ENCODE results near the gene LRRC75A.
"Not testable (repeated sequence)": the region's sequence is repeated elsewhere in the genome, so short reads cannot be mapped to it uniquely, and the experiment has no call there.

Gene LRRC75A

GRCh38 chr17:16403847-16404246 is 88.1 kb downstream of the LRRC75A start:
- DNase-seq (ENCODE audit: low read depth, low spot score), result not testable (repeated sequence)

DNA sequence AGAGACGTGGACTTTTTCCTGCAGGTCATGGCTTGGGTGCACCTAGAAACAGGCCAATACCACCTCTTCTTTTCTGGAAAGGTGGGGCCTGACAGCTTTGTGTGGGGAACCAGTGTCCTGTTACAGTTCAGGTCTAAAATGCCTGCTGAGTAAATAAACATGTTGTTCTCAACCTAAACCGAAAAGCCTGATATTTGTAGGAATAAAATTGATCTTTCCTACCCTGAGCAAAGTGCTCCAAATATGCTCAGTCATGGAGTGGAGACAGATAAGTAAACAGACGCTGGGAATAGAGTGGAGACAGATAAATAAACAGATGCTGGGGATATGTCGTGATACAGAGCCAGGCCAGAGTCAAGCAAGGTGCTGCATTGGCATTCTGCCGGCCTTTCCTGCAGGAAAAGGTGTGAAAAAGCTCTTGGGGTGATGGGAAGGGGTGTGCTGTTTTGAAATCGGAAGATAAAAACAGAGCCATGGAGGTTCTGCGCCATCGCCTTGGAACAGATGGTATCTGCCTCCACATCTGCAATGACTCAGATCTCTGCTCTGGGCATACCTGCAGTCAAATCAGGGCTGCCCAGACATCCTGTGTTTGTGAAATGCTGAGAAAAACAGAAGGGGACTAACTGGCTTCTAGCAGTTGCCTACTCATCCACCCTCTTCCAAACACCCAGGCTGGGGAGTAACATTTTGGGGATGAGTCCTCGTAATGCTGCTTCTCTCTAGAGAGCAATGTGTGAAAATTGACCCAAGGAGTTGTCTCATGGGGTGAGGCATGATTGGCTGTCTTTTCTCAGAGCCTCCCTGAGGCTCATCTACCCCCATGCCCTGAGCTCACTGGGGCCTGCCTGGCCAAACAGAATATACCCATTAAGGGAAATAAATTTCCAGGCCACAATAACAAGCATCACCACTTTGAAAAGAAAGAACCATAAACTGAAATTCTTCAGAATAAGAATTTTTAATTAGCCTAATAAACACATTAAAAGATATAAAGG is 93.4 kb downstream of the LRRC75A start:
- no peak for DNase-seq (ENCODE audit: low read depth, low spot score)

DNA sequence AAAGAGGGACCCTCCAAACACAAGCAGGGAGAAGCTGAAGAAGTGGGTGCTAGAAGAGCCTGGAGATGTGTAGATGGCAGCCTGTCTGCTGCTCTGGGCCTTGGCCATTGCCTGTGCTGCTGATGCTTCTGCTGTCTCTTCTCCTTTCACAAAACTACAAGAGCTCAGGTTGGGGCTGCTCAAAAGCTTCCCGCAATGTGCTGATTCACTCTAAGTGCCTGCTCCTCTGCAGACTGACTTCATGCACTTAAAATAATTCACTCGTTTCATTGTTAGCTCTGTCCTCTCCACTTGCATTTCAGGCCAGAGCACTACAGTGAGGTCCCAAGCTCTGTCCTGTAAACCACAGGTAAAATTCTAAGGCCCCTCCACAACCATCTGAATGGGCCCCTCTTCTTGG is 95.3 kb downstream of the LRRC75A start:
- not testable (repeated sequence) for DNase-seq (ENCODE audit: low read depth, low spot score)

DNA sequence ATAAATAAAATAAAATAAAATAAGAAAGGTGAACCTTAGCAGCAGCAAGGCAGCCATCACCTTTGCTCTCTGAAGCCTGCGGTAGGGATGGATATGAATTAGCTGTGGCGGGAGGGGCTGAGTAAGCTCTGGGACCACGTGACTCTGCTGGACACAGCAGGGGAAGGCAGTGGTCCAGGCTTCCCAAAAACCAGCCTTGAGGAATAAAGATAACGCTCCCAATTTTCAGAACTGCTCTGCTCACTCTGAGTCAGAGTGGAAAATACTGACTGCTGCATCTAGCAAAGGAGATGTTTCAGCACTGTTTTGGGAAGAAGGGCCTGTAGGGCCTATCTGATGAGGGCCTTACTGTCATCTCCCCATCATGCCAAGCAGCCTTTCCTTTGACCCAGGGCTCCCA is 96.1 kb downstream of the LRRC75A start:
- not testable (repeated sequence) for DNase-seq (ENCODE audit: low read depth, low spot score)

DNA sequence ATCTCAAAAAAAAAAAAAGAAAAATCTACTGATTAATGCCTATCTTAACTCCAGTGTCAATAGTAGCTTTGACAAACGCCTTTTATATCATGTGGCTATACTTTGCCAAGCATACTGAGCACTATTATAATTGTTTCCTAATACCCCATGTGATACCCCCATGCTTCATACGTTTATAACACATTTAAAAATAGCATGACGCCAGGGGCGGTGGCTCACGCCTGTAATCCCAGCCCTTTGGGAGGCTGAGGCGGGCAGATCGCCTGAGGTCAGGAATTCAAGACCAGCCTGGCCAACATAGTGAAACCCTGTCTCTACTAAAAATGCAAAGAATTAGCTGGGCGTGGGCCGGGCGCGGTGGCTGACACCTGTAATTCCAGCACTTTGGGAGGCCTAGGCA is 99.5 kb downstream of the LRRC75A start:
- DNase-seq (ENCODE audit: low read depth, low spot score), result not testable (repeated sequence)
